ENCODE results near the gene ACVR2B.

The ACVR2B gene

GRCh38 chr3:38524141-38524739 lies 70.5 kb downstream of the ACVR2B start:
- DNase-seq (ENCODE audit: low spot score) = no peak
- no peak for TF ChIP-seq CTCF (IDR thresholded peaks at IDR 0.05; ENCODE audit: extremely low read depth, missing control alignments)

- no peak for DNase-seq (ENCODE audit: low spot score)
- no peak for TF ChIP-seq CTCF (IDR thresholded peaks at IDR 0.05; ENCODE audit: extremely low read depth, missing control alignments)
These were observed 73.1 kb downstream of the ACVR2B start for GRCh38 chr3:38526792-38527191.

- DNase-seq (ENCODE audit: low spot score) = no peak
- TF ChIP-seq CTCF (IDR thresholded peaks at IDR 0.05; ENCODE audit: extremely low read depth, missing control alignments) = no peak
These were observed 74.8 kb downstream of the ACVR2B start for GRCh38 chr3:38528457-38528856.

GRCh38 chr3:38532529-38532928 lies 78.8 kb downstream of the ACVR2B start:
- no peak for DNase-seq (ENCODE audit: low spot score)
- no peak for TF ChIP-seq CTCF (IDR thresholded peaks at IDR 0.05; ENCODE audit: extremely low read depth, missing control alignments)

GRCh38 chr3:38533285-38533976 lies 79.7 kb downstream of the ACVR2B start:
- no peak for DNase-seq (ENCODE audit: low spot score)

GRCh38 chr3:38534180-38534579 lies 80.5 kb downstream of the ACVR2B start:
- no peak for DNase-seq (ENCODE audit: low spot score)
- TF ChIP-seq CTCF (IDR thresholded peaks at IDR 0.05; ENCODE audit: extremely low read depth, missing control alignments) = no peak

More at GRCh38 chr3:38533285-38533976, 79.7 kb downstream of the ACVR2B start:
- no peak for TF ChIP-seq CTCF (IDR thresholded peaks at IDR 0.05; ENCODE audit: extremely low read depth, missing control alignments)

GRCh38 chr3:38534604-38535003 lies 80.9 kb downstream of the ACVR2B start:
- no peak for DNase-seq (ENCODE audit: low spot score)
- TF ChIP-seq CTCF (IDR thresholded peaks at IDR 0.05; ENCODE audit: extremely low read depth, missing control alignments) = no peak

All from GM20000 (cell line).